ENCODE results near the gene CEMP1. TPM values are rescaled to one million over a fixed set of nuclear protein-coding genes. Genes with fewer than 3 reads are reported as not detected.
"Not testable (repeated sequence)": the region's sequence is repeated elsewhere in the genome, so short reads cannot be mapped to it uniquely, and the experiment has no call there.

CEMP1 gene
- polyA plus RNA-seq, 3 donors: 0.45 to 0.97 (median 0.66) TPM

- 73 to 80% (median 78%) methylated on average over 24 of the region's 24 CpGs for WGBS, 3 donors
- not testable (repeated sequence) for H3K27ac ChIP-seq (ENCODE audit: low read depth, low read length)
These were observed 8.1 kb upstream of the CEMP1 start for GRCh38 chr16:2539192-2539844.

- H3K27ac ChIP-seq (ENCODE audit: low read depth, low read length): peak within 1 kb of the TSS; percentile 48
- WGBS, 3 donors: 0 to 1% (median 1%) methylated on average over 89 to 121 of the region's 126 CpGs
These were observed 6.5 kb upstream of the CEMP1 start, which contains the start of gene PDPK1 for GRCh38 chr16:2537451-2538379. PDPK1 (plus strand) TSS chr16:2538021; CDS start chr16:2538113, 92 bp downstream.

- WGBS, 3 donors: 60 to 84% (median 73%) methylated on average over 9 of the region's 9 CpGs
These were observed 4.4 kb upstream of the CEMP1 start for GRCh38 chr16:2535625-2536013.

GRCh38 chr16:2534335-2534734 lies 3.1 kb upstream of the CEMP1 start:
- not testable (repeated sequence) for H3K27ac ChIP-seq (ENCODE audit: low read depth, low read length)
- 86 to 90% (median 88%) methylated on average over 5 of the region's 5 CpGs for WGBS, 3 donors

More at GRCh38 chr16:2535625-2536013, 4.4 kb upstream of the CEMP1 start:
- no peak overlapping the region for H3K27ac ChIP-seq (ENCODE audit: low read depth, low read length)

- H3K27ac ChIP-seq (ENCODE audit: low read depth, low read length): no peak overlapping the region
- WGBS, 3 donors: 83 to 90% (median 90%) methylated on average over 11 of the region's 11 CpGs
These were observed 2.7 kb upstream of the CEMP1 start for GRCh38 chr16:2533912-2534311.

GRCh38 chr16:2533142-2533755 lies 2.0 kb upstream of the CEMP1 start:
- peak overlapping the region; percentile 93 for H3K27ac ChIP-seq (ENCODE audit: low read depth, low read length)
- 25 to 40% (median 39%) methylated on average over 12 to 16 of the region's 16 CpGs for WGBS, 3 donors

GRCh38 chr16:2532494-2533141 lies 1.4 kb upstream of the CEMP1 start:
- H3K27ac ChIP-seq (ENCODE audit: low read depth, low read length): peak overlapping the region; percentile 93
- 0 to 3% (median 2%) methylated on average over 37 of the region's 37 CpGs for WGBS, 3 donors

GRCh38 chr16:2531696-2532493 lies 687 bp upstream of the CEMP1 start:
- WGBS, 3 donors: 0 to 1% (median 1%) methylated on average over 60 to 84 of the region's 84 CpGs
- H3K27ac ChIP-seq (ENCODE audit: low read depth, low read length): peak overlapping the region; percentile 93

- WGBS, 3 donors: 82 to 90% (median 88%) methylated on average over 14 of the region's 14 CpGs
- no peak overlapping the region for H3K27ac ChIP-seq (ENCODE audit: low read depth, low read length)
These were observed 434 bp downstream of the CEMP1 start for GRCh38 chr16:2530629-2531318.

GRCh38 chr16:2529961-2530628 lies 1.1 kb downstream of the CEMP1 start:
- WGBS, 3 donors: 86 to 91% (median 88%) methylated on average over 15 of the region's 15 CpGs
- no peak overlapping the region for H3K27ac ChIP-seq (ENCODE audit: low read depth, low read length)

- 86 to 91% (median 90%) methylated on average over 30 to 32 of the region's 32 CpGs for WGBS, 3 donors
- no peak overlapping the region for H3K27ac ChIP-seq (ENCODE audit: low read depth, low read length)
These were observed 1.9 kb downstream of the CEMP1 start for GRCh38 chr16:2529061-2529931.

GRCh38 chr16:2528161-2529060 lies 2.8 kb downstream of the CEMP1 start:
- 91 to 94% (median 93%) methylated on average over 35 to 36 of the region's 36 CpGs for WGBS, 3 donors
- no peak overlapping the region for H3K27ac ChIP-seq (ENCODE audit: low read depth, low read length)

GRCh38 chr16:2527784-2528100 lies 3.5 kb downstream of the CEMP1 start:
- WGBS, 3 donors: 96 to 97% (median 96%) methylated on average over 20 to 24 of the region's 24 CpGs

GRCh38 chr16:2527071-2527783 lies 4.0 kb downstream of the CEMP1 start:
- 84 to 89% (median 88%) methylated on average over 10 to 12 of the region's 12 CpGs for WGBS, 3 donors
- no peak overlapping the region for H3K27ac ChIP-seq (ENCODE audit: low read depth, low read length)

More at GRCh38 chr16:2527784-2528100, 3.5 kb downstream of the CEMP1 start:
- H3K27ac ChIP-seq (ENCODE audit: low read depth, low read length): no peak overlapping the region
